Panc1 (cell line): Measurements from ENCODE around the gene GRPR. TPM values are rescaled to one million over a fixed set of nuclear protein-coding genes. Genes with fewer than 3 reads are reported as not detected.
"Not testable (repeated sequence)": the region's sequence is repeated elsewhere in the genome, so short reads cannot be mapped to it uniquely, and the experiment has no call there.

Source experiments
- ATAC-seq: fragments of 200-7000 bp; cut with Tn5 transposase; 2 replicates; pipeline ENCODE4 v1.9.1; 2020; ENCODE audit warnings: mild to moderate bottlenecking, moderate library complexity
- BruUV-seq: library from RNA; stranded (reverse); fragments of 400-500 nt; replicated peaks from 2 replicates; lab custom pipeline; 2021; lab: Mats Ljungman, UMichigan
- CTCF ChIA-PET: fragments of 300-600 bp; sonication (Branson Sonifier 250); formaldehyde crosslinking; loops from one replicate; lab custom pipeline; 2022; ENCODE audit warnings: antibody characterized with exemption; lab: Charles Lee
- POLR2A ChIA-PET: fragments of 300-600 bp; sonication (Branson Sonifier 250); formaldehyde crosslinking; loops from one replicate; lab custom pipeline; 2022; ENCODE audit warnings: antibody characterized with exemption; lab: Charles Lee
- DNase-seq: peaks from one replicate; pipeline ENCODE4 v3.0.0-alpha.2; 2010; ENCODE audit warnings: low read depth, low spot score
- H3K27ac ChIP-seq: 2 replicates; pipeline ENCODE4 v1.5.1; 2011; ENCODE audit warnings: mild to moderate bottlenecking, low read length, inconsistent platforms
- H3K27me3 ChIP-seq: fragments of 200-500 bp; sonication (Bioruptor generic); 2 replicates; pipeline ENCODE4 v1.6.0; 2014; ENCODE audit warnings: low read length, inconsistent platforms; ENCODE audit not compliant: control insufficient read depth, insufficient read depth
- H3K36me3 ChIP-seq: fragments of 200-500 bp; sonication (Bioruptor generic); 2 replicates; pipeline ENCODE4 v1.5.1; 2014; ENCODE audit warnings: inconsistent platforms, mild to moderate bottlenecking, low read length, moderate library complexity; ENCODE audit not compliant: control insufficient read depth, insufficient read depth
- H3K4me1 ChIP-seq: 2 replicates; pipeline ENCODE4 v1.5.1; 2011; ENCODE audit warnings: inconsistent platforms, mild to moderate bottlenecking, low read length, moderate library complexity; ENCODE audit not compliant: control insufficient read depth, insufficient read depth
- H3K4me3 ChIP-seq, 2 experiments: 2 replicates each; pipeline ENCODE4 v1.5.1; 2011 to 2012; ENCODE audit warnings: low read depth in 2 of 2, low read length in 2 of 2, mild to moderate bottlenecking in 2 of 2, inconsistent platforms in 1 of 2, moderate library complexity in 1 of 2
- H3K9me3 ChIP-seq: fragments of 200-500 bp; sonication (Bioruptor generic); 2 replicates; pipeline ENCODE4 v1.5.1; 2014; ENCODE audit warnings: low read depth, mild to moderate bottlenecking, inconsistent platforms, low read length, moderate library complexity; ENCODE audit not compliant: control insufficient read depth, insufficient read depth
- CTCF ChIP-seq: fragments of 450-650 bp; IDR thresholded peaks from 2 replicates; pipeline ENCODE4 v1.5.1; 2017; ENCODE audit warnings: mild to moderate bottlenecking
- POLR2AphosphoS5 ChIP-seq: IDR thresholded peaks from 2 replicates; pipeline ENCODE4 v1.6.1; 2012; ENCODE audit warnings: mild to moderate bottlenecking, low read depth, low read length, moderate library complexity
- REST ChIP-seq, 2 experiments: IDR thresholded peaks; 2 replicates each; pipeline ENCODE4 v1.6.1; 2011 to 2012; ENCODE audit warnings: low read depth in 2 of 2, control low read depth in 1 of 2, low read length in 1 of 2, mild to moderate bottlenecking in 1 of 2, moderate library complexity in 1 of 2; ENCODE audit not compliant: insufficient read depth in 1 of 2
- SIN3A ChIP-seq: IDR thresholded peaks from 2 replicates; pipeline ENCODE4 v1.6.1; 2012; ENCODE audit warnings: low read depth, mild to moderate bottlenecking, low read length, moderate library complexity, borderline replicate concordance; ENCODE audit not compliant: insufficient read depth
- TCF7L2 ChIP-seq: IDR thresholded peaks from 2 replicates; pipeline ENCODE4 v1.6.1; 2011; ENCODE audit warnings: mild to moderate bottlenecking, low read depth, low read length, inconsistent platforms
- in situ Hi-C: cut with HindIII; loops from 2 replicates; pipeline ENCODE4 v1.10.0; 2016; ENCODE audit warnings: low sequenced_read_pairs, low pct_unique_long_range_greater_than_20kb
- intact Hi-C: fragments of 100-400 bp; cut with micrococcal nuclease; formaldehyde crosslinking; loops from one replicate; pipeline ENCODE4 v1.10.0; 2022; ENCODE audit not compliant: unreplicated experiment
- total RNA-seq: library from RNA; stranded (reverse); gene quantifications from one replicate; pipeline ENCODE4 v1.2.1, GENCODE V29; 2021; ENCODE audit not compliant: unreplicated experiment

Gene GRPR
- total RNA-seq, 1 experiment from 2014 or later, result not detected

GRCh38 chrX:16160729-16161128 lies 37.4 kb downstream of the GRPR start:
- no peaks in the 10 kb centered on the region for H3K36me3 ChIP-seq
- CTCF ChIA-PET, result no interaction called here
- ATAC-seq, result no peak
- no peaks in the 10 kb centered on the region for H3K4me1 ChIP-seq
- H3K27ac ChIP-seq, result no peak overlapping the region
- POLR2A ChIA-PET, result no interaction called here
- in situ Hi-C loops (no loop called here), intact Hi-C loops (no loop called here)
- TF ChIP-seq POLR2AphosphoS5, result no peak
- no peak for TF ChIP-seq CTCF
- no peak for TF ChIP-seq TCF7L2
- no peak for TF ChIP-seq REST (IDR thresholded peaks at IDR 0.05; ENCODE audit: insufficient read depth in 1 of 2, low read depth in 2 of 2, low read length in 1 of 2)
- no peak for TF ChIP-seq SIN3A
- H3K9me3 ChIP-seq, result no peaks in the 10 kb centered on the region
- BruUV-seq, result no TSS peak
- no peak overlapping the region for H3K4me3 ChIP-seq
- DNase-seq, result no peak
- H3K27me3 ChIP-seq, result no peaks in the 10 kb centered on the region

- H3K9me3 ChIP-seq, ATAC-seq, DNase-seq, H3K4me1 ChIP-seq, POLR2A ChIA-PET, H3K27ac ChIP-seq, intact Hi-C loops, in situ Hi-C loops, H3K27me3 ChIP-seq, H3K4me3 ChIP-seq, BruUV-seq, H3K36me3 ChIP-seq, CTCF ChIA-PET: not testable (repeated sequence)
These were observed 37.8 kb downstream of the GRPR start for GRCh38 chrX:16161173-16161572.

DNA sequence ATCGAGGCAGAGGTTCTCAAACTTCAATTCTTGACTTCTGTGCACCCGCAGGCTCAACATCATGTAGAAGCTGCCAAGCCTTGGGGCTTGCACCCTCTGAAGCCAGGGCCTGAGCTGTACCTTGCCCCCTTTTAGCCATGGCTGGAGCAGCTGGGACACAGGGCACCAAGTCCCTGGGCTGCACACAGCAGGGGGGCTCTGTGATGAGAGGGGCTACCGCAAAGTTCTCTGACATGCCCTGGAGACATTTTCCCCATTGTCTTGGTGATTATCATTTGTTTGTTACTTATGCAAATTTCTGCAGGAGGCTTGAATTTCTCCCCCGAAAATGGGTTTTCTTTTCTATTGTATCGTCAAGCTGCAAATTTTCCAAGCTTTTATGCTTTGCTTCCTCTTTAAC lies 39.0 kb downstream of the GRPR start:
- in situ Hi-C loops (no loop called here), intact Hi-C loops (no loop called here)
- H3K4me3 ChIP-seq, result no peak overlapping the region
- no peak for ATAC-seq
- no peak for TF ChIP-seq TCF7L2
- TF ChIP-seq POLR2AphosphoS5, result no peak
- no peak for TF ChIP-seq CTCF
- no peak for TF ChIP-seq SIN3A
- no peak for TF ChIP-seq REST (IDR thresholded peaks at IDR 0.05; ENCODE audit: insufficient read depth in 1 of 2, low read depth in 2 of 2, low read length in 1 of 2)
- ChIA-PET CTCF (no interaction called here), POLR2A (no interaction called here)
- no peaks in the 10 kb centered on the region for H3K36me3 ChIP-seq
- no peaks in the 10 kb centered on the region for H3K4me1 ChIP-seq
- no peak overlapping the region for H3K27ac ChIP-seq
- BruUV-seq, result no TSS peak
- H3K9me3 ChIP-seq, result no peaks in the 10 kb centered on the region
- no peak for DNase-seq
- no peaks in the 10 kb centered on the region for H3K27me3 ChIP-seq
